Activated CD8-positive, alpha-beta memory T cell treated with anti-CD3 and anti-CD28 coated beads for 36 hours (primary cell): ENCODE results near the gene SLC66A1. TPM values are rescaled to one million over a fixed set of nuclear protein-coding genes. Genes with fewer than 3 reads are reported as not detected.

Source experiments
- CTCF ChIA-PET: fragments of 350-600 bp; sonication (Branson Sonifier 250); formaldehyde crosslinking; loops from one replicate; lab custom pipeline; 2021; ENCODE audit warnings: antibody characterized with exemption; lab: Charles Lee
- POLR2A ChIA-PET: fragments of 350-600 bp; sonication (Branson Sonifier 250); formaldehyde crosslinking; loops from one replicate; lab custom pipeline; 2021; ENCODE audit warnings: antibody characterized with exemption; lab: Charles Lee
- total RNA-seq, 2 experiments: library from RNA; stranded (reverse); gene quantifications; one replicate each; pipeline ENCODE4 v1.2.3, GENCODE V29; 2021

The SLC66A1 gene
- total RNA-seq, 2 experiments from 2014 or later, result 8.5 to 9.0 TPM

DNA sequence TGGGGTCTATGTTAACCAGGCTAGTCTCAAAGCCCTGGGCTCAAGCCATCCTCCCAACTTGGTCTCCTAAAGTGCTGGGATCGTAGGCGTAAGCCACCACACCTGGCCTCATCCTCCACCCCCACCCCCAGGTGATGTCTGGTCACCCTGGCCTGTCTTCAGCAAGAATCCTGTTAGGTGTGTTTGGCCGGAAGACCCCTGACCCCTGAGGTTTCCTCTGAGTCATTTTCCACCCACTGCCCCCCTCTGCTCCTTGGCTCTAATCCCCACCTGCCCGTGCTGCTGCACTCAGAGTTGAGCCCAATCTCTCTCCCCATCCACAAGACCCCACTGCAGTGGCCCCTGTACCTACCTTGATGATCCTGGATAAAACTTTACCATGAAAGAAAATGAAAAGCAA, 25.2 kb downstream of the SLC66A1 start:
- POLR2A ChIA-PET, result no interaction called here
- CTCF ChIA-PET, result interaction anchor here (0.6 kb wide), 1 partner anchor 129 kb away, joined by 3 read pairs; no protein-coding TSS in a partner anchor

GRCh38 chr1:19338323-19338762, 26.2 kb downstream of the SLC66A1 start:
- ChIA-PET CTCF (interaction anchor here (1.1 kb wide), 1 partner anchor 316 kb away, joined by 3 read pairs; no protein-coding TSS in a partner anchor), POLR2A (no interaction called here)

GRCh38 chr1:19339214-19339861, 27.2 kb downstream of the SLC66A1 start:
- ChIA-PET POLR2A (no interaction called here), CTCF (interaction anchor here (1.1 to 1.2 kb wide), 2 partner anchors 24 to 315 kb away, joined by 3 read pairs; no protein-coding TSS in a partner anchor)

GRCh38 chr1:19340387-19340937, 28.3 kb downstream of the SLC66A1 start:
- ChIA-PET CTCF (interaction anchor here (1.2 kb wide), 1 partner anchor 20 kb away, joined by 4 read pairs; no protein-coding TSS in a partner anchor), POLR2A (no interaction called here)

DNA sequence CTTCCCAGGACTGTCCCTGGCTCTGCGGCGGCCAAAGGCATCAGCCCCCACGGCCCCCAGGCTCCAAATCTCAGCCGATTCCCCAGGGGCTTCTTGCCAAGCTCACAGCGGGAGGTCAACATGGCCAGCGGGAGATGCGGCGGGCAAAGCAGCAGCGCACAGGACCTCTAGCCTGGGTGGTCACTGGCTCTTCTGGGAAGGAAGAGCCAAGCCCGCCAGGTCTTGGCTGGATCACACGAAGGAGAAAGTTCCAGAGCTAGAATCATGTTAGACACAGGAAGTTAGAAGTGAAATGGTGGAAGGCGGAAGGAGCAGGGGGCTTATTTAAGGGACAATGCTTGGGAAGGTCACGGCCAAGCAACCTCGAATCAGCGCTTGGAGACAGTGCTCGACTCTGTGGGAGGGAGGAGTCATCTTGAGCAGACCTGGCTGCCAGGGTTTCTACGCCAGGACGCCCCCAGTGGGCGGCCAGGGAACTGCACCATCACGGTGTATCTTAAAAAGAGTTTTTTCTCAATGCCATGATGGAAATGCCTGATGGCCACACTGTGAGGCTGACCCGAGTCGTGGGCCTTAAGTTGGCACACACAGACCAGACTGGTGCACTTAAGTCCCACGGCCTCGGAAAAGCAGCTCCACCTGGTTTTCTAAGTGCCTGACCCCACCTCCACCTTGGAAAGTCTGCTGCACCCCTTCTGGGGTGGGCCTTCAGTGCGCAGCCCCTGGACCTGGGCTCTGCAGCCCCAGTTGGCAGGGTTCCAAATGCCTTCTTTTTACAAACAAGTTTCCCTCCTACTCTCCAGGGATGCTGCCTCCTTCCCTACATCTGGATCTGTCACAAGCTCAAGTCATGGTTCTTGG, 29.3 kb downstream of the SLC66A1 start:
- ChIA-PET CTCF (interaction anchor here (0.9 to 3.7 kb wide), 6 partner anchors 8 to 240 kb away, joined by 3 to 16 read pairs (median 4); partner anchors contain the start of gene SLC66A1), POLR2A (interaction anchor here (1.5 kb wide), 1 partner anchor 255 kb away, joined by 3 read pairs; a partner anchor contains a TSS)

DNA sequence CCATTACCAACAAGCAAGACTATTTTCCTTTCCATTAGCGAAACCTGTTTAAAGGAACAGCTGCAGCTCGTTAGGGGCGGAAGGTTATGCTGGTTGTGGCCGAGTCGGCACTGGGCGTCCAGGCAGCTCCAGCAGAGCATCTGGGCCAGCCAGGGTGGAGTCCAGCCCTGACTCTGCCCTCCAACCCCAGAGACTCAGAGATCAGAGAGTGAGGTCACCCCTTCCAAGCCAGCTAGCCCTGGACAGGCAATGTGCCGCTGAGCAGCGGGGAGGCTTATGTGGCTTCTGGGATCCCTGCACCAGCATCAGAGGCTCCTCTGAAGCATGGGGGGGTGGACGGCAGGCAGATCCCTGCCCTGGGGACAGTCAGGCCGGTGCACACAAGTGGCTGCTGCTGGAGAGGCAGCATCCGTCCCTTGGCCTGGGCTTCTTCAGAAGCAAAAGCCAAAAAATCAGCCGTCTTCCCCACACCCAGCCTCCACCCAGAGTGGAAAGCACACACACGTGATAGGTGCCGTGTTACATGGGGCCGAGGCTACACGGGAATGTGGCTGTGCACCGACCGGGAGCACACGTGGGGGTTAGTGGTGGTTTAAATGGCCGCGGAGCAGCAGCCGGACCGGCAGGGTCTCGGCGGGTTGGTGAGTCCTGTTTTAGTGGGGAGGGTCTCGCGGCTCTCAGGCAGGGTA, 30.1 kb downstream of the SLC66A1 start:
- POLR2A ChIA-PET, result interaction anchor here (1.5 kb wide), 1 partner anchor 255 kb away, joined by 3 read pairs; a partner anchor contains a TSS
- CTCF ChIA-PET, result interaction anchor here (0.9 to 3.7 kb wide), 5 partner anchors 9 to 239 kb away, joined by 3 to 16 read pairs (median 3); partner anchors contain the start of gene SLC66A1

DNA sequence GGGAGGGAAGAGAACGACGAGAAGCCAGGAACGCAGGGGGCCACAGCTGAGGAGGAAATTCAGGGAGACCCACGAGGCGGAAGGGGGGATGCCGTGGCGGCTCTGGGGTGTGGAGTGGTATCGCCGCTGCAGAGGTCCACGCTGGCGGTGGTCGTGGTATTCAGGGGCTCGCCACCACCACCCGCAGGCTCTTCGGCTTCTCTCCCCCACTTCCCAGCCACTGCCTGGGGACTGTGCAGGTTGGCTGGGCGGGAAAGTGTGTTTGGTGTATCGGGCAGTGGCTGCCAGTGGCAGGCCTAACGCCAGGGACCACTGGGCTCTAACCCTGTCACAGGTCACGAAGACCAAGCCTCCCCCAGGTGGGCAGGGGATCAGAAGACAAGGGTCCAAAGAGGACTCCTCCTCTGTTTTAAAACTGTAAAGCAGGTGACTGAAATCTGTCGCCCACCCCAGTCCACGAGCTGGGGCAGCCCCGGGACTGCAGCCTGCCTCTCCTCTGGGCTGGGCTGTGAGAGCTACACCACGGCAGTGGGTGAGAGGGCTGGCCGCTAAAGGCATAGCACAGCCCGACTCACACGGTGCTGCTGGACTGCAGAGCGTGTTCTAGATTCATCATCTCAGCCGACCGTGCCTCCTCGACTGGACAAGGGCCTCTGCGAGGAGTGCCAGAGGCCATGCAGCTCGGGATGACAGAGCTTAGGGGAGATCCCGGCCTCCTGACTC, 30.9 kb downstream of the SLC66A1 start:
- ChIA-PET CTCF (interaction anchor here (1.2 to 3.7 kb wide), 2 partner anchors 239 to 242 kb away, joined by 5 to 16 read pairs; no protein-coding TSS in a partner anchor), POLR2A (interaction anchor here (0.5 kb wide), 1 partner anchor 539 kb away, joined by 3 read pairs; the partner anchor contains the start of gene OTUD3)

DNA sequence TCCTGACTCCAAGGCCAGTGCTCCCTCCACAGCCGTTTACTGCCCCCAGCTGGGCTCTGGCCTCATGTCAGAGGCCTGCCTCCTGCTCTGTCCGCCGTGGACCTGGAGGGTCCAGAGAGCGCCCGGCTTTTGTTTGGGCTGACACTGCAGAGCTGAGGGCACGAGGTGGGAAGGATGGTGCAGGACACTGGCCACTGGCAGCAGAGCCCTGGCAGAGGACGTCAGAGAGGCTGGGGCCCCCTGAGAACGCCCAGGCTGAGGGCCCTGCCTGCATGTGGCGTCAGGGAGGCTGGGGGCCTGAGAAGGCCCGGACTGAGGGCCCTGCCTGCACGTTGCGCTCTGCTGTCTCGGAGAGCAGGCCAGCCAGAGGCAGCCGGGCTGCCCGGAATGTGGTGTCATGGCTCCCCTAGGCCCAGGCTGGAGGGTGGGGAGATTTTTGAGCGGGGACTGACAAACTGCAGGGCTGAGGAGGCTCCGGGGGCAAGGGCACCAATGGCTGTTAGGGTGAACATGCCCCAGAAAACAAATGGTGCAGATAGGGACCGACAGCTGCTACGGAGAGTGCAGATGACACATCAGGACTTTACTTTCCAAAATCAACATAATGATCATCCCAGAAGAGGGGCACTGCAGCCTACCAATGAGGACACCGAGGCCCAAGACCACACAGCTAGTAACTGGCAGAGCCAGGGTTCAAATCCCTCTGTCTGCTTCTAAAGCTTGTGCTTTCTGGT, 31.7 kb downstream of the SLC66A1 start:
- CTCF ChIA-PET, result interaction anchor here (1.0 to 3.7 kb wide), 4 partner anchors 11 to 242 kb away, joined by 3 to 16 read pairs (median 5); no protein-coding TSS in a partner anchor
- POLR2A ChIA-PET, result interaction anchor here (0.5 kb wide), 1 partner anchor 538 kb away, joined by 3 read pairs; the partner anchor contains the start of gene OTUD3

DNA sequence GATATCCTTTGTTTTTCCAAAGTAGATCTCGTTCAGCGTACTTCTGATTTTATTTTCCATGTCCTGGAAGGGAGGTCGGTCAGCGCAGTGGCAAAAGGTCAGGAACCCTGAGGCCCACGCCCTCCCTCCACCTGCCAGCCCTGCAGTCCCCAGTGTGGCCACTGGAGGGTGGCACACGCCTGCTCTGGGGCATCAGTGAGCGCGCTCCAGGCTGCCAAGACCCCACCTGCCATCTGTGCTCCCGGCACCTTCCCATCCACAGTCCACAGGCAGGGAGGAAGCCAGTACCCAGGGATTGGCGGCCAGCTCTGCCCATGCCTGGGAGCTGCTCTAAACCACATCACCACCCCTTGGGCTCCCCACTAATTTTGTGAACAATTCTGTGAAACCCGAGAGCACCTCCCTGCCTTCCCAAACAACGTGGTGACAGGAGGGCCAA, 32.3 kb downstream of the SLC66A1 start:
- POLR2A ChIA-PET, result no interaction called here
- CTCF ChIA-PET, result interaction anchor here (1.0 to 3.7 kb wide), 5 partner anchors 10 to 310 kb away, joined by 3 to 16 read pairs (median 5); no protein-coding TSS in a partner anchor

GRCh38 chr1:19344831-19345230, 32.7 kb downstream of the SLC66A1 start:
- ChIA-PET CTCF (interaction anchor here (1.3 to 3.7 kb wide), 3 partner anchors 10 to 309 kb away, joined by 5 to 16 read pairs (median 5); no protein-coding TSS in a partner anchor), POLR2A (no interaction called here)

DNA sequence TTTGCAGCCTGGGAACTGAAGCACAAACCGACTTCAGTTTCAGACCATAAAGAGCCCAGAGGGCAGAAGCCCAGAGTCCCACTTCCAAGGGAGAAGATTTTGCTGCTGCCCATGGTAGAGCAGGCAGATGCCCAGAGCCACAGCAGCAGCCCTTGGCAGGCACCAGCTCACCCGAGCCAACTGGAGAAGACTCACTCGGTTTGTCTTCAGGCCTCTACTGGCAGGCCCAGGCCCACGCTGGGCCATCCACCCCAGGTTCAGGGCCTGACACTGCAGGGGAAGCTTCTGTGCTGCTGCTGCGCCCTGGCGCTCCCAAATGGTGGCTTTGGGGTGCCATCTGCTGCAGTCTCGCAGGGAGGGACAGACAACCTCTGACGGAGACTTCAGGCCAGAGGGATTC, 33.3 kb downstream of the SLC66A1 start:
- POLR2A ChIA-PET, result no interaction called here
- CTCF ChIA-PET, result interaction anchor here (1.5 to 3.7 kb wide), 2 partner anchors 236 to 309 kb away, joined by 5 to 16 read pairs; no protein-coding TSS in a partner anchor

- ChIA-PET POLR2A (interaction anchor here (0.6 kb wide), 1 partner anchor 273 kb away, joined by 7 read pairs; no protein-coding TSS in a partner anchor), CTCF (interaction anchor here (1.5 kb wide), 1 partner anchor 308 kb away, joined by 5 read pairs; no protein-coding TSS in a partner anchor)
Observed at GRCh38 chr1:19346026-19346425, 33.9 kb downstream of the SLC66A1 start.

- CTCF ChIA-PET, result interaction anchor here (0.9 kb wide), 1 partner anchor 235 kb away, joined by 3 read pairs; no protein-coding TSS in a partner anchor
- POLR2A ChIA-PET, result no interaction called here
Observed at GRCh38 chr1:19347533-19348172, 35.5 kb downstream of the SLC66A1 start.

DNA sequence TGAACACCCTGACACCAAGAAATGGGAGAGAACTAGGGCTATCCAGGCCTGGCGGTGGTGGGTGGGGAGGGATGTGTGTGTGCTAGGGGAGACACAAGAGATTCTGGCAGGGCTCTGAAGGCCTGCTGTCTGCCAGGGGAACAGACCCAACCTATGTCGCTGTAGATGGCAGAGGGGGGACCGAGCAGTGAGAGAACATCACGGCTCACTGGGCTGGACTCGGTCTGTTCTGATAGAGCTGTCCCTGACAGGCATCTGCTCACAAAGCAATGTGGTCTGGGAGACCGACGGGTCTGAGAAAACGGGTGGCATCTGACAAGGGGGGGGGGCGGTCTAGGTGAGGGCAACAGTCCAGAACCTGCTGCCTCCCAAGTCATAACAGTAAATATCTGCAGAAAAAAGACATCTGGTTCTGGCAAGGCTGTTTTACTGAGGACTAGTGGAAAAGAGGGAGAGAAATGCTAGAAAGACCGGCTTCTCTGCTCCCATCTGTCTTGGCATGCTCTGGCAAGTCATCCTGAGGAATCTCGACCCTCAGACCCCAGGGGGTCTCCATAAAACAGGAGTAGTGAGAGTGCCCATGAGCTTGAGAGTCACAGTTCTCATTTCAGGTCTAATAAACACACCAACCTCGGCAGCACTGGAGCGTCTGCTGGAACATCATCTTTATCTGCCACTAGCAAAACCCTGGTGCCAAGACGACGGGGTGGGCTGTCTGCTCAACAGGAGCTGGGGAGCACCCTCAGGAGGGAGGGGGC, 36.5 kb downstream of the SLC66A1 start:
- CTCF ChIA-PET, result interaction anchor here (0.5 kb wide), 1 partner anchor 641 kb away, joined by 3 read pairs; no protein-coding TSS in a partner anchor
- POLR2A ChIA-PET, result no interaction called here

DNA sequence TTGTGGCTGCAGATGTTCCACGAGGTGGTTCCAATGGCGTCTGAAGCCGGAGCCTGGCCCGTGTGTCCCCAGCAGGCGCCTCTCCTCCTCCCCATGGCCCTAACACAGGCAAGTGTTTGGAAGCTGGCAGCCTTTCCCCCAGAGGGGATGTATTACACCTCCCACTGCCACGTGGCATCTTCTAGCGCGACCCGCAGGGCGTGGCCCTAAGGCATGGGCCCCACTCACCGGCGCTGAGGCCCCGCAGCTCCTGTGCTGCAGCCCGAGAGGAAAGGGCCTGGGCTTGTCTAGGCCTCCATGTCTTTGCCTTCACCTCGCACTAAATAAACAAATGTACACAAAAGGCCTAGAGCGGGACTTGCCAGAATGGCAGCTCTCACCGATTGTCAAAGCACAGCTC, 37.9 kb downstream of the SLC66A1 start:
- ChIA-PET CTCF (interaction anchor here (0.6 kb wide), 1 partner anchor 30 kb away, joined by 5 read pairs; no protein-coding TSS in a partner anchor), POLR2A (no interaction called here)
